MM.1S (cell line): ENCODE results near the gene SCAI.

Source experiments
- DNase-seq: peaks from one replicate; pipeline ENCODE4 v3.0.0-alpha.2; 2015
- H2AFZ ChIP-seq: fragments of 300-600 bp; sonication (generic); 2 replicates; pipeline ENCODE4 v1.6.0; 2016; ENCODE audit warnings: antibody characterized with exemption, low read length
- H3F3A ChIP-seq: fragments of 300-600 bp; sonication (generic); 2 replicates; pipeline ENCODE4 v1.6.1; 2016; ENCODE audit warnings: mild to moderate bottlenecking, antibody characterized with exemption, low read length, moderate library complexity, mixed read lengths; ENCODE audit not compliant: insufficient read depth
- H3K27ac ChIP-seq: fragments of 300-600 bp; sonication (generic); 2 replicates; pipeline ENCODE4 v1.5.1; 2016; ENCODE audit warnings: mild to moderate bottlenecking, low read length
- H3K27me3 ChIP-seq: fragments of 300-600 bp; sonication (generic); replicated peaks from 2 replicates; pipeline ENCODE4 v1.6.0; 2016; ENCODE audit warnings: low read length; ENCODE audit not compliant: insufficient read depth
- H3K36me3 ChIP-seq: fragments of 300-600 bp; sonication (generic); replicated peaks from 2 replicates; pipeline ENCODE4 v1.6.1; 2016; ENCODE audit warnings: mild to moderate bottlenecking, low read length, mixed read lengths; ENCODE audit not compliant: insufficient read depth
- H3K4me1 ChIP-seq: fragments of 300-600 bp; sonication (generic); 2 replicates; pipeline ENCODE4 v1.6.1; 2016; ENCODE audit warnings: low read length, mixed read lengths
- H3K4me2 ChIP-seq: fragments of 300-600 bp; sonication (generic); 2 replicates; pipeline ENCODE4 v1.6.0; 2016; ENCODE audit warnings: low read depth, low read length
- H3K4me3 ChIP-seq: fragments of 300-600 bp; sonication (generic); 2 replicates; pipeline ENCODE4 v1.5.1; 2016; ENCODE audit warnings: low read length, mixed read lengths
- H3K79me2 ChIP-seq: fragments of 300-600 bp; sonication (generic); 2 replicates; pipeline ENCODE4 v1.6.1; 2016; ENCODE audit warnings: mixed run types, low read length, mixed read lengths
- H3K9ac ChIP-seq: fragments of 300-600 bp; sonication (generic); 2 replicates; pipeline ENCODE4 v1.6.1; 2016; ENCODE audit warnings: low read length, mixed read lengths
- H3K9me2 ChIP-seq: fragments of 300-600 bp; sonication (generic); replicated peaks from 2 replicates; pipeline ENCODE4 v1.6.1; 2016; ENCODE audit warnings: mild to moderate bottlenecking, low read length, mixed read lengths; ENCODE audit not compliant: insufficient read depth
- H3K9me3 ChIP-seq: fragments of 300-600 bp; sonication (generic); replicated peaks from 2 replicates; pipeline ENCODE4 v1.6.1; 2016; ENCODE audit warnings: mild to moderate bottlenecking, low read length, mixed read lengths; ENCODE audit not compliant: insufficient read depth
- H4K20me1 ChIP-seq: fragments of 300-600 bp; sonication (generic); 2 replicates; pipeline ENCODE4 v1.6.1; 2016; ENCODE audit warnings: mild to moderate bottlenecking, low read length, moderate library complexity, mixed read lengths; ENCODE audit not compliant: insufficient read depth
- EZH2 ChIP-seq: fragments of 300-600 bp; sonication (generic); optimal IDR thresholded peaks from 2 replicates; pipeline ENCODE3; 2017; ENCODE audit warnings: low read depth, mild to moderate bottlenecking, antibody characterized with exemption, low read length, mixed read lengths
- EZH2phosphoT487 ChIP-seq: fragments of 300-600 bp; sonication (generic); IDR thresholded peaks from 2 replicates; pipeline ENCODE4 v1.6.1; 2018; ENCODE audit warnings: antibody characterized with exemption, low read length
- TF ChIP-seq, protein P1 (sequence below): fragments of 300-600 bp; sonication (generic); IDR thresholded peaks from 2 replicates; pipeline ENCODE4 v1.5.1; 2016; ENCODE audit warnings: antibody characterized with exemption, low read length, mixed read lengths

SCAI gene

DNA sequence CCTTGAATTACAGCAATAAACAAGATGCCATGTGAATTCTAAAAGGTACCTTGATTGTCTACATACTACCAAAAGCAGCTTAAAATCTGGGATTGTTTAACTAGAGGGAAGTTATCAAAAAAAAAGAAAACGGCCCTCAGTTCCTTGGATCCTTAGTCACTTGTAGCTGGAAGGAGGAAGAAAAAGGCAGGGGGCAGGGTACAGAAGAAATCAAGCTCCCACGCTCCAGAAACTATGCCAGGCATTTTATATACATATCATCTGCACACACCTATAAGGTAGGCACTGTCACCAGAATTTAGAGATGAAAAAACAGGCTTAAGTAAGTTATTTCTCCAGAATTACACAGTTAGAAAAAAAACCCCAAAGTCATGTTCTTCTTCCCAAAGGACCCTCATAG is 63.4 kb downstream of the SCAI start:
- Histone ChIP-seq H3K27ac (no peak overlapping the region), H3K9me3 (no peaks in the 10 kb centered on the region), H3K79me2 (no peaks in the 10 kb centered on the region), H3K9me2 (no peaks in the 10 kb centered on the region), H3K36me3 (peaks cover 3% of the 10 kb centered on the region; the same call in 1 of the 2 replicates), H4K20me1 (no peaks in the 10 kb centered on the region), H3K4me2 (no peak overlapping the region), H3K4me1 (no peaks in the 10 kb centered on the region), H3K4me3 (no peak overlapping the region), H2AFZ (no peak overlapping the region), H3K27me3 (no peaks in the 10 kb centered on the region), H3F3A (no peaks in the 10 kb centered on the region), H3K9ac (no peak overlapping the region)
- no peak for DNase-seq
- TF ChIP-seq EZH2 (no peak), EZH2phosphoT487 (no peak)
- TF ChIP-seq, protein P1, sequence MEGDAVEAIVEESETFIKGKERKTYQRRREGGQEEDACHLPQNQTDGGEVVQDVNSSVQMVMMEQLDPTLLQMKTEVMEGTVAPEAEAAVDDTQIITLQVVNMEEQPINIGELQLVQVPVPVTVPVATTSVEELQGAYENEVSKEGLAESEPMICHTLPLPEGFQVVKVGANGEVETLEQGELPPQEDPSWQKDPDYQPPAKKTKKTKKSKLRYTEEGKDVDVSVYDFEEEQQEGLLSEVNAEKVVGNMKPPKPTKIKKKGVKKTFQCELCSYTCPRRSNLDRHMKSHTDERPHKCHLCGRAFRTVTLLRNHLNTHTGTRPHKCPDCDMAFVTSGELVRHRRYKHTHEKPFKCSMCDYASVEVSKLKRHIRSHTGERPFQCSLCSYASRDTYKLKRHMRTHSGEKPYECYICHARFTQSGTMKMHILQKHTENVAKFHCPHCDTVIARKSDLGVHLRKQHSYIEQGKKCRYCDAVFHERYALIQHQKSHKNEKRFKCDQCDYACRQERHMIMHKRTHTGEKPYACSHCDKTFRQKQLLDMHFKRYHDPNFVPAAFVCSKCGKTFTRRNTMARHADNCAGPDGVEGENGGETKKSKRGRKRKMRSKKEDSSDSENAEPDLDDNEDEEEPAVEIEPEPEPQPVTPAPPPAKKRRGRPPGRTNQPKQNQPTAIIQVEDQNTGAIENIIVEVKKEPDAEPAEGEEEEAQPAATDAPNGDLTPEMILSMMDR: no peak

DNA sequence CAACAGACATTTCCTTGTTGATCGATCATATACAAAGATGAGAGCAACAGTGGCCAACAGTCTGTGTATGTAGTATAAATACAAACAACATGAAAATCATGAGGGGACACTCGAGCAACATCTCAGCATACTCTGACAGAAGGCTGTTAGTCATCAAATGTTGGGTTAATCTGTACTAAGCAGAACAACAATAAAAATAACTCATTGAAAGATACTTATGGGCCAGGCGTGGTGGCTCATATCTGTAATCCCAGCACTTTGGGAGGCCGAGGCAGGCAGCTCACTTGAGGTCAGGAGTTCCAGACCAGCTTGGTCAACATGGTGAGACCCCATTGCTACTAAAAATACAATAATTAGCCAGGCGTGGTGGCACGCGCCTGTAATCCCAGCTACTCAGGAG is 67.3 kb downstream of the SCAI start:
- no peaks in the 10 kb centered on the region for H3K9me2 ChIP-seq
- TF ChIP-seq EZH2phosphoT487: no peak
- TF ChIP-seq, protein P1: no peak
- no peak for TF ChIP-seq EZH2

DNA sequence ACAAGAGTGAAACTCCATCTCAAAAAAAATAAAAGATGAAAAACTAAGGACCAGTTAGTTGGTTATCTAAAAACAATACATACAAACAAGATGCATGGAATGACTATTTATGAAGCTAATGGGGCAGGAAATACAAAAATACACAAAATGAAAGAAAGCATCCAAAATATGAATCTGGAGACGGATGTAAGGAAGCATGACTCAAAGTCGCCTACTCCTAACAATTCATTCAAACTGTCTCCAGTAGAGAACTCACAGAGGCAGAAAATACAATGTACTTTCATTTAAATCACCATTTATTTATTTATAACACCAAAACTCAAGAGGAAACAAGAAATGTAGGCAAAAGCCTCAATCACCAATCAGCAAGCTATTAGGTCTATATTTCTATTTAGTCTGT is 68.4 kb downstream of the SCAI start:
- Histone ChIP-seq H2AFZ (no peak overlapping the region), H3K79me2 (no peaks in the 10 kb centered on the region), H3K9me3 (no peaks in the 10 kb centered on the region), H3F3A (no peaks in the 10 kb centered on the region), H3K27ac (no peak overlapping the region), H4K20me1 (no peaks in the 10 kb centered on the region), H3K4me1 (no peaks in the 10 kb centered on the region), H3K4me3 (no peak overlapping the region), H3K4me2 (no peak overlapping the region), H3K36me3 (no peaks in the 10 kb centered on the region), H3K9me2 (no peaks in the 10 kb centered on the region), H3K27me3 (no peaks in the 10 kb centered on the region), H3K9ac (no peak overlapping the region)
- DNase-seq: no peak
- TF ChIP-seq EZH2phosphoT487: no peak
- TF ChIP-seq, protein P1: no peak
- TF ChIP-seq EZH2: no peak

More for the DNA sequence above, 67.3 kb downstream of the SCAI start:
- Histone ChIP-seq H3F3A (no peaks in the 10 kb centered on the region), H3K9me3 (no peaks in the 10 kb centered on the region), H3K79me2 (no peaks in the 10 kb centered on the region), H3K4me1 (no peaks in the 10 kb centered on the region), H2AFZ (no peak overlapping the region), H3K36me3 (no peaks in the 10 kb centered on the region), H3K27ac (no peak overlapping the region), H3K9ac (no peak overlapping the region), H4K20me1 (no peaks in the 10 kb centered on the region), H3K4me2 (no peak overlapping the region), H3K27me3 (no peaks in the 10 kb centered on the region), H3K4me3 (no peak overlapping the region)
- DNase-seq: no peak
